CD4-positive, alpha-beta T cell treated with Interleukin-15 for 4 hours (primary cell): ENCODE measurements around the gene FAM53B.

ENCODE experiments used
- DNase-seq: peaks from one replicate; pipeline ENCODE4 v3.0.0-alpha.2; 2020; ENCODE audit warnings: low spot score

The FAM53B gene

DNA sequence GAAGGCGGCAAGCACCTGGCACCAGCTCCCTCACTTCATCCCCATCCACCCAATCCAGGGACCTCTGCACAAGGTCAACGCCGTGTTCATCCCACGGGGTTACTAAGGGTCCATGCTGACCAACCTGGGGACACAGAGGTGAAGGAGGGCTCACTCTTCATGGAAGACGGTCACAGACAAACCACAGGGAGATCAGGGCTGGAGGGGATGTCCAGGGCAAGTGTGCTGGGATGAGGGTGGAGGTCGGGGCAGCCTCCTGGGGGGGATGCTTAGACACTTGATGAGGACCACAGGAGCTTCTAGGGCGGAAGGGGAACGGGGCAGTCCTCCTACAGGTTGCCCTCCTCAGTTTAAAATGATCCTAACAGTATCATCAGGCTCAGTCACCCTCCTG, 46.7 kb downstream of the FAM53B start:
- no peak for DNase-seq

DNA sequence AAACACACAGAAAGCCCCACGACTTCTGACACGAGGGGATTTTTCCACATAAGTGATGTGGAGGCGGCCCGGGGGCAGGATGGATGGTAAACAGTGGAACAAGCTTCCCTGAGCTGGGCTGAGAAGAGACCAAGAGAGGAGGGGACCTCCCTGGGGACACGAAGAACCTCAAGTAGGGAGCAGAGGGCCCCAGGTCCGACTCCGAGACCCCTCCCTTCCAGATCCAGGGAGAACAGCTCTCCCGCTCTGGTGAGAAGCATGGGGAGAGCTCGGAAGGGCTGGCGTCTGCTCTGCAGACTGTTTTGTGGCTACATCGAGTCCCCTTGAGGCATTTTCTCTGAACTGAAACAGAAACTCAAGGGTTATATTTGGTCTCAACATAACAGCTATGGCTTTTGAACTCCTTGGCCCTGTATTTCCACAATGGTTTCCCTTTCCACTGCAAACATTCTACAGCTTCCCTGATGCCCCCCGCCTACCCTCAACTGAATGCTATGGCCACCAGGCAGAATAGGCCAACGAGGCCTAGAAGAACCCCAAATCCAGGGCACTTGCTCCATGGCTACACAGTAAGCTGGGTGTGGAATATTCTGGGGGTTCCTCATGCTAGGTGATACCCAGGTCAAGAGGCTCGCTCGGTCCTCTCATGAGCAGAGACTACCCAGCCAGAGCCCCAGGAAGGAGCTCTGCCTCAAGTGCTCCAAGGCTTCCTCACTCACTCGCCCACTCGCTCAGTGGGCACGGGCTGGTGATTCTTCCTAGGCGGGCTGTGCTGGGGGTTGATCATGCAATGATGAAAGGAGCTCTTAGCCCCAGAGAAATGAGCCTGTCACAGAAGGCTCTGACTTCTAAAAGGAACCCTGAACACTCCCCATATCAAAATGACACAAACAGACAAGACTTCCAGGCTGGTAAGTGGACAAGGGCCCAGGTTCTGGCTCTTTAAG, 47.5 kb downstream of the FAM53B start:
- peak; percentile 50 for DNase-seq

DNA sequence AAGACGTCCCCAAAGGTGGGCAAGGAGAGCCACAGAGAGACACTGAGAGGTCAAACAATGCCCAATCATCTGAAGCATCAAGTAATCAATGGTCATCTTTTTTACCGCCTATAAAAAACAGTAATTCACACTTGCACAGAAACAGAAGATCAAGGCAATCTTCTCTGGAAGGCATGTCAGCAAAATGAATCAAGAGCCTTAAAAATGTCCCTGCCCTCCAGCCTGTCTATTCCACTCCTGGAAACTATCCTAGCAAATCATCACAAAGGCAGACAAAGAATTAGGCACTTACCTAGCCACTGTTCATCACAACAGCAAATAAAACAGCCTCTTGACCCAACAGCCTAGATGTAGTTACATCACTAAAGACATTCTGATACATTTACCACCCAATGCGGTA, 48.9 kb downstream of the FAM53B start:
- DNase-seq = no peak

DNA sequence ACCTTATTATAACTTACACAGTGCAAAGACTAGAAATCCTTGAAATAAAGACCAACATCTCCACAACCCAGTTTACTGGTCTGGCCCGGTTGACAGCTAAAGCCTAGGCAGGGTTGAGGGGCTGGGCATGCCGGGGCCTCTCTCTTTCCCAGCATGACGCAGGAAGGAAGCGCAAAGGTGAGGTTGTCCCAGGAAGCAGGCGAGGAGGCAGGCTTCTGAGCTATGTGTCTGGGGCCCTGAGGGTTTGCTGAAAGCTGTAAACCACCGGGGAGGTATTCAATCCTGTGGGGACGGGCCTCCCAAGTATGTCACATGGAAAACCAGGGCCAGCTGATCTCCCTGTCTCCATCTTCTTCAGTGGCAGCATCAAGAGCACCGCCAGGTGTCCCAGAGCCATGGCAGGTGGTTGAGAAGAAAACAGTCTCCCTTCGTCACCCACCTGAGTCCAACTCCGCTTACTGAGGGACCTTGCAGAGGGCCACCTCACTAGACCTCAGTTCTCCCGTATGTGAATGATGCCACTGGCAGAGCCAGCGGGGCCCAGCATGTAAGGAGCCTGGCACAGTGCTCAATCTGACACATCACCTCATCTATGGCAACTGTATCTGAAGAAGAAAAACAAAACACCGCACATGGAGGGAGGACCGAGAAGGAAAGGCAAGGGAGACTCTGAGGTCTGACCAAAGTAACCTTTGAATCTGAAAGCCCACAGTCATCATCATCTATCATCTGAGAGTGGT, 49.5 kb downstream of the FAM53B start:
- peak; percentile 38 for DNase-seq

DNA sequence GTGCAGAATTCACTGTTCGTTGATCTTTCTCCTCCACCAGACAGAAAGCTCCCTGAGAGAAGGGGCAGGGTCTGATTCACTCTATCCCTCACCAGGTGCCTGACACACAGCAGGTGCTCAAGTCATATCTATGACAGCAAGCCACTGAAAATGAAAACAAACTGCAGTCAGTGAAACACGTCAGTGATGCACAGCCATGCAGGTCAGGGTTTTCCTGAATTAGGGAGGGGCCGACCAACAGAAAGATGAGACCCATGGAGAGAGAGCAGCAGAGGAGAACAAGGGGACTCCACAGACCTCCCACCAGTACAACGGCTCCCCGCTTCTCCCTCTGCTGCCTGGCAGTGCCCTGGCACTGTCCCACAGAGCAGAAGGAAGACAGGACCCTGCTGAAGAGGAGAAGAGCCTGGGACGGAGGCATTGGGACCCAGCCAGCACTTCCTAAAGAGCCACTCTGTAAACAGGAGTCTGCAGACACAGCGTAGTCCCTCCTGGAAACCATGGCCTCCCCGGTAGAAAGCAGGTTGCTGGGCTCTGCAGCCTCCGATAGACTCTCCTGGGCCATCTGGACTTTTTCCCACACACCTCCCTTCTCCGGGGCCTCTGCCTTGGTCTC, 50.3 kb downstream of the FAM53B start:
- peak; percentile 51 for DNase-seq

DNA sequence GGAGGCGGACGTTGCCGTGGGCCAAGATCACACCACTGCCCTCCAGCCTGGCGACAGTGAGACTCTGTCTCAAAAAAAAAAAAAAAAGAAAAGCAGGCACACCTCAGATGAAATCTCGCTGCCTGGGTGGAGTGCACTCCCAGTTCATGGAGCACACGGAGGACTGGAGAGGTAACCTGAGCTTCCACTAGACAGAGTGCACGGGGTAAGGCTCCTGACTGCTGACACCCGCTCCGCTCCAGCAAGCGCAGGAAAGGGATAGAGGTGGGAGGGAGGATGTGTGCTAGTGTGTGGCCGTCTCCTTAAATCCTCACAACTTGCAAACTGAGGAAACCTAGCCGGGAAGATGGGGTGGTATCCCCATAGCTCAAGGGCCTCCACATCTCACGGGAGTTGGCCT, 50.8 kb downstream of the FAM53B start:
- no peak for DNase-seq

DNA sequence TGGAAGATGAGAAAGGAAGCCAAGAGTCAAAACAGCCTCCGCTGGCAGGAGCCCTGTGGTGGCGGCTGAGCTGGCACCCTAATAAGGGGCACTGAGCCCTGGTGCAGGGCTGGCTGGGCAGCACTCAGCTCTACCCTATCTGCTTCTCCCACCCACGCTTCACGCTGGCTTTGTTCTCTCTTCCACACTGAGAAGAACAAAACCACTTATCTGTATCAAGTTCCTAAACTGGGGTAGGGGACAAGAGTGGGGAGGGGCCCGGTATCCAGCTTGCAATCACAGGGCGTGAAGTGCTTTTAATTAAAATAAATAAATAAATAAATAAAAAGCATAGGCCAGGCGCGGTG, 52.1 kb downstream of the FAM53B start:
- no peak for DNase-seq

DNA sequence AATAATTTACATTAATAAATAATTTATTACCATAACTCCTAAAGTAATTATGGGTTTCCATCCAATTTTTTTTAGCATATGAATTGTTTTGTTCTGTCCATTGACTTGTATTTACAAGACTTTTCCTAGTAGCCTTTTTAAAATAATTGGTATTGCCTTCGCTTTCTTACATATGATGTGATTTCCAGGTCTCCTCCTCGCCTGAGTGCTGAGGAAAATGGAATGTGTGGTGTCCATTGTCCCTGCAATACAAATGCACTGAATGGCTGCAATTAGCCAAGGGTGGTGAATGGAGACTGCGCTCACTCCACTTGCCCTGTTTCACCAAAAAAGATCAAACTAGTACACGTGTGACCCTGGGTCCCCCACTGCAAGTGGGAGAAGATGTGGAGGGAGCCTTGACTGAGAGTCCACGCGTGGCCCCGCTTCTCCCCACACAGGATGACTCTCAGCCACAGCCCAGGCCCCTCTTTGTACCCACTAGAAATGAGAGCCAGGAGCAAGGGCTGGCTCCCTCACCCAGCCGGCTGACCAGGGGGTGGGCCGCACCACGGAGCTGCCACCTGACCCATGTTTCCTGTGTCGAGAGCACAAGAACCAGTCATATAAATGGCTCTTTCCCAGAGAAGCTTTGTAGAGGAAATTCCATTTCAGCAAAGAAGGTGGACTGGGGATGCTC, 52.6 kb downstream of the FAM53B start:
- DNase-seq = no peak

DNA sequence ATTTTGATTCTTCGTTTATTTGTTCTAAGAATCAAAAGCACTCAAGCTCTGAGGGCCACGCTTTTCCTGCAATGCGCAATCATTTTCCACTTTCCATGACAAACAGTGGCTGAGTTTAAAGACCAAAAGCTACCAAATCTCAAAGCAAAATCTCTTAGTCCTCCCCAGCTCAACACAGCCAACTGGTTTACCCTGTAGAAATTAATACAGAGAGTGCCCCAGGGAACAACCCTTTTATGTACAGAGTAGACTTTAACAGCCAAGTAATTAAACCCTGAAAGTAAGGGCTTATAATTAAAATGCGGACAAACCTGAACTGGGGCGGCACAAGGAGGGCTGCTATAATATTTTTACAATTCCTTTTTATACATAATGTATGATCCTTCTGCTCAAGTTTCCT, 53.2 kb downstream of the FAM53B start:
- no peak for DNase-seq

DNA sequence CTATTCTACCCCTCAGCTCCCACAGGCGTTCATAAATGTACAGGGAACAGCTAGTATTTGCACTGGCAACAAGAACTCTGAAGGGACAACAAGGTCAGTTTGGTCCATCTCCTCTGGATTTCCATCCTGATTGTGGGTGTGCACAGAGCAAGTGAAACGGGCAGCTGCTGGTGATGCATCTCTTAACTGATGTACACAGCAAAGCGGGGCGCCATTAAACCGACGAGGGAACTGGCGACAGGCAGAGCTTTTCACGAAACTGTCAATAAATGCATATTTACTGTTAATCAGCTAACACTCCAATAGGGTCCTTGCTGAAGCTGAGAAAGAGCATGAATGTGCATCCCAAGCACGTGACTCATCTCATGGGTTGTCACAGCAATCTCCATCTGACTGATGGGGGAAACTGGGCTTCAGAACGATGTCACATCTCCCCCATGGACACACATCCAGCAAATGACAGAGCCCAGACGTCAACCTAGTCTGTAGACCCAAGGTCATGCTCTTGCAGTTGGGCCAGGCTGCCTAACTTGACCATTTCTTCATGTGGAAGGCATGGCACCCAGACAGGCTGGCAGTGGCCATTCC, 54.2 kb downstream of the FAM53B start:
- no peak for DNase-seq

DNA sequence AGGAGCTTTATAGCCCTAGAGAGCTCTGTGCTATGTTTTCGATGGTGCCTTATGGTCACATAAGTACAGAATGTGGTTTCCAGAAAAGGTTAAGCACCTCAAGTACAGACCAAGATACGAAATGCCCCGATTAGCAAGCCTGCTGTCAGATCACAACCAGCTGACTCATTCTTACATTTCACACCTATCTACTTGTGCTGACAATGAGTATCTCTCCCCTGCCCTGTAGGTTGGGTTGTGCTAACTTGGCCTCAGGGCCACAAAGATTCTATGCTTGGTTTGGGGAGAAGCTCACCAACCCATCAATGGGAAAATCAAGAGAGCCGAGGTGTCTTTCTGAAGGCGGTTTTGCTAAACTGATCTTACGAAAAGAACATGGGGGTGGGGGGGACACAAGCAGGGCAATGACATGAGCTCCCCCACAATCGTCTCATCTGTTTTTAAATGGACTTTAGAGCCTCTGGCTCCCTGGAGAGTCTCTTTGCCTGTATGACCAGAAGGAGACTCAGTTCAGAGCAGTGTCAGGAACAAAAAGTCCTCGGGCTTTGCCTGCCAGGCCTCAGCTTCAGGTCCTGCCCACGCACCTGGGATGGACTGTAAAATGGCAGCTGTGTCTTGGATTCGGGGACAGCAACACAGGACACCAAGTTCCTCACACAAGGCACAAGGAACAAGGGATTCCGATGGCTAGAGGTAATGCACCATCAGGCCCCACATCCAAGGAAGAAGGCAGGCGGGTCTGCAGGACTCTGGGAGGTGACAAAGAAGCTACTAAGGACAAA, 55.1 kb downstream of the FAM53B start:
- DNase-seq = peak; percentile 83

DNA sequence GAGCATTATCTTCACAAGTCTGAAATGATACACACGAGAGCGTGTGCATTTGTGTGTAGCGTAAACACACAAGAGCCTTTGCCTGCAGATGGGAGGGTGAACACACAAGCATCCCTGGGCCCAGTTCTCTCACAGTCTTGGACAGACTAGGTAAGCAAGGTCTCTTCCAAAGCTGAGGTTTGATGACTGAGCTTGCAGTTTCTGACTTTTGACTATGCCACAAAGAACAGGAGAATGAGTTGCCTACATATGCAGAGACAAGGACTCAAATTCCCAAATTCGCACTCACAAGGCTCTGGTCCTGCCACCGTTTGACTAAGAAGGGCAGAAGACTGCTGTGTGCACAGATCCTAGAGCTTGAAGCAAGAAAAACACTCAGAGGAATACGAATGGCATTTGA, 55.8 kb downstream of the FAM53B start:
- no peak for DNase-seq

DNA sequence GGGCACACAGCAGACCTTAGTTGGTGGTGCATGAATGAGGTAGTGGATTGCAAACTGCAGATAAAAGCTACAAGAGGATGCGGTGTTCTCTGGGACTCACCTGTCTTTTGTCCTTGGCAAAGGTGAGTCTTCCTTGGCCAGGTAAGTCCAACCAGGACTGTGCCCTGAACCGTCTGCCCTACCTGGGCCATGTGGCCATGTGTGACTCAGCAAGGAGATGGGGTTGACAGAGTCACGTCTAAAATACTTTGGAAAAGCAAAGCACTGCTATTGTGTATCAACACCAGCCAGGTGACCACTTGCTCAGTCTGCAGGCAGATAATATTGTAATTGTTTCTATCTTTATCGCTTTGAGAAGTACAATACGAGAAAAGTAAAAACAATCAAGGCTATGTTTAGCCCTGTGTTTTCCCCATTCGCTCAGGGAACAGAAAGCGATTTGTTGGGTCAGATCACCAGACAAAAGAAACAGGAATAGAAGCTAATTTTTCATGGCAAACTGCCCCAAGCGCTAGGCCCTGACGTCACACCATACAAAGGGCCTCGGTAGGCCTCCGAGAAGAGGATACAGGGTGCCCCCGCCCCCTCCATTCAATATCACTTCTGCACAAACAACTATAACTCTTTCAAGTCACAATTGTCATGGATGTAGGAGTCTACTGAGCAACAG, 57.3 kb downstream of the FAM53B start:
- DNase-seq = no peak

DNA sequence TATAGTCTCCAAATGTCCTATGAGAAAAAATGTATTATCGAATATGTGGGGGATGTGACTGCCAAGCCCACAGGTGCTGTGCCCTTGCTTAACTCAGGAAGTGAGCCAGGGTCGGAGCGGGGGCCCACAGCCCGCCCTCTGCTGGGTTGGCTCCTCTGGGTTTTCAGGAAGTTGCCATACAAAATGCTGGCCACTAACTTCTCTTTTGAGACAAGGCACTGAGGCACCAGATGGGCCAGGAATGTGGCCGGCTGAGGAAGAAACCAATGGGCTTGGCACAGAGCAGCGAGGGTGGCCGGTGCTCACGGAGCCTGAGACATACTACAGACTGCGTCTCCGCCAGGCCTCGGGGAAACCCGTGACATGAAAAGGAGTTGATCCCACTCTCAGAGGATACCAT, 58.9 kb downstream of the FAM53B start:
- DNase-seq = no peak

DNA sequence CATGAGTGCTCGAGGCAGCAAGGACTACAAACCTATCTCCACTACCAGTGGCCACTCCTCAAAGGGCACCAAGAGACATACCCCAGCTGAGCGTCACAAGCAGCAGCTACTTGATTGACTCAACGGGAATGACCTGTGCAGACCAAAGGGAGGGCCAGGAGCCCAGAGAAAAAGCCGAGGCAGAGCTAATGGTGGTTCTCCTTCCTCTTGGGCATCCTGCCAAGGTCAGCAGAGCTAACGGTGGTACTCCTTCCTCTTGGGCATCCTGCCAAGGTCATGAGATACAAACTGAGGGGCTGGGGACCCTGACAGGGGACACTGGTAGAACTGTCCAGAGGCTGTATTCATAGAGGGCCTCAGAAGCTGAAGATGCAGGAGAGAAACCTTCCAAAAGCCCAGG, 60.4 kb downstream of the FAM53B start:
- no peak for DNase-seq

DNA sequence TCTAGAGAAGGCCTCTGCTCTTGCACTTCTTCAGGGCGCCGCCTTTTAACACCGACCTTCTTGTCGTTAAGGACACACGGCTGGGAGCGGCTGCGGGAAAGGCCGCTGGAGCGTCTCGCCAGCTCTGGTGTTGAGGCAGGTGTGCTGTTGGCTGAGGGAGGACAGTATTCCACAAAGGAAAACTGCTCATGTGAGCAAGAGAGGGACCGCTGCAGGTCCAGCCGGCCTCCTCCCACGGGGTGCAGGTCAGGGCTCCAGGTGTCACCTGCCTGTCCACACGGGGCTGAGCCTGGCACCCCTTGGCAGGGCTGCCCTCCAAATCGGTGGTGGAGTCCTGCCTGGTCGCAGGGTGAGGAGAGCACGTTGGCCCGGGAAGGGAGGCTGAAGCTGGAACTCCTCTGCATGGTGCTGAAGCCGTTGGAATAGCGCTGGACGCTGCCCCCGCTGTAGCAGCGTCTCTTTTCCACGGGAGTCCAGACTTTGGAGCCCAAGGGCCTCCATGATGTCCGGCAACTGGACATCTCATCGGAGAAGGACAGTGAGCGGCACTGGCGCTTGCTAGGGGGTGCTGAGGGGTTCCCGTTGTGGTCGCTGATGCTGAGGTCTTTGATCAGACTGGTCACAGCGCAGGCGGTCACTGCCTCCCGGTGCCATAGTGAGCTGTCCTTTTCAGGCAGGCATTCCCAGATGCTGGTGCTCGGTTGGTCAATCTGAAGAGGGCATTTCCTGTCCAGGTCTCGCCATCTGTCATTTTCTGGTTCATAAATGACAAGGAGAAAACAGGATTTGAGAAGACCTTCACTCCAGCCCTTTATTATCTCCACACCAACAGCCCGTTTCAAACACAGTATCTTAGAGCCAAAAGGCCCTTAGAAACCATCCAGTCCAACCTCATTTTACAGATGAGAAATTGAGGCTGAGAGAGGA, 62.3 kb downstream of the FAM53B start:
- no peak for DNase-seq

DNA sequence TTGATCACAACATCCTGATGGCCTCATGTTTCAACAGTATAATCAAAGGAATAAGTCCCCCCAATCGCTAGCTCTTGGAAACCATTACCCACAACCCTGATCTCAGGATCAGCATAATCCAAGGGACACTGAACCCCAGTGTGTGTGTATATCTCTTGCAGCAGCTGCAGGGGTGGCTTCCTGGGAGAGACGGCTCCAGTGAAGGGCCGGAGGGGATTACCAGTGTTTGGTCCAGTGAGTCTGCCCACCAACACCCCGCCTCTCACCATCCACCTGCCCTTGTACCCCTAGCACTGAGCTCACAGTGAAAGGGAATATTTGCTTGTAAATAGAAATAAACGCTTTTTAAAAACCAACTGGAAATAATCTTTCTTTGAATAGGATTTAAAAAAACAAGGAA, 63.1 kb downstream of the FAM53B start:
- DNase-seq = no peak

DNA sequence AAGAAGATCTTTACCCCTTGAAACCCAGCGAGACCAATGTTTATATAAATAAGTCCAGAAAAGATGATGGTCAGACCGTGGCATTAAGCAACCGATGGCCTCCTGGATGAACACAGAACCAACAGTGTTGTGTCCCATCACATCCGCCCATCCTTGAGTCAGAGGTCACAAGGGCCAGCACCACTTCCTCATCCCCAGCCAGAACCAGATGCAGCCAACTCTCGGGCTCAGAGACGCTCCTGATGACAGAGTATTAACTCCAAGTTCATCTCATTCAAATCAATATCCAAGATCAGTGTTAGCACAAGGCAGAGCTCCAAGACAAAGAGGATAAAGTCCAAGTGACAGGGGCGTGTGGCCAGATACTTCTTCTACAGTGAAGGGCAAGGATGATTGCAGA, 63.5 kb downstream of the FAM53B start:
- no peak for DNase-seq

DNA sequence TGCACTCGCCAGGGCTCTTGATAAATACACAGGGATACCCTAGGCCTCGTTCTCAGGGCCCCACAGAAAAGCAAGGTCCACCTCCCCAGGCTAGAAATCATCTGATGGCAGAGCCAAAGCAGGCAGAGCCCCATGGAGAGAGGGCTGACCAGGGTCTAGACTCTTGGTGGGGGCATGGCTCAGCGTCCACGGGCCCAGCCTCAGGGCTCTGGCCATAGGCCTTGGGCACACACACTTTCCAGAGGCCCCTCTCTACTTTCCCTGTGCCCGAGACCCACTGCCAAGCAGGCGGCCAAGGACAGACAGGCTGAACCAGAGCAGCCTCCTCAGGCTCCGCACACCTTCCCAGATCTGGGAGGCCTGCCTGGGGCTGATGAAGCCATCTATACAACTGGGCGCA, 64.8 kb downstream of the FAM53B start:
- no peak for DNase-seq
